Adrenal gland (tissue), 5 donors: ENCODE results near the gene ZBED3.

Experiments used
- CTCF ChIP-seq, 6 experiments: fragments of 450-650 bp in 4 of 6; fragments of 200-600 bp in 2 of 6; sonication (generic) in 1 of 6; IDR thresholded peaks; 1 replicate in 5 of 6; 2 replicates in 1 of 6; pipeline versions ENCODE4 v1.5.1 to v1.8.0; 2016 to 2021; ENCODE audit warnings: antibody characterized with exemption in 6 of 6, mild to moderate bottlenecking in 2 of 6, moderate library complexity in 1 of 6
- POLR2A ChIP-seq, 2 donors: fragments of 450-650 bp; IDR thresholded peaks; one replicate each; pipeline ENCODE4 v1.6.1; 2017; ENCODE audit warnings: antibody characterized with exemption in 2 of 2, mild to moderate bottlenecking in 2 of 2, moderate library complexity in 1 of 2
- donor health status: DM: no; HTN: no; CAD: no.

GRCh38 chr5:77033338-77033737 lies 53.7 kb downstream of the ZBED3 start:
- TF ChIP-seq CTCF (IDR thresholded peaks at IDR 0.05) (no peak), POLR2A (IDR thresholded peaks at IDR 0.05) (no peak)
